ENCODE data around the gene ITPRIPL1.

ITPRIPL1 gene

DNA sequence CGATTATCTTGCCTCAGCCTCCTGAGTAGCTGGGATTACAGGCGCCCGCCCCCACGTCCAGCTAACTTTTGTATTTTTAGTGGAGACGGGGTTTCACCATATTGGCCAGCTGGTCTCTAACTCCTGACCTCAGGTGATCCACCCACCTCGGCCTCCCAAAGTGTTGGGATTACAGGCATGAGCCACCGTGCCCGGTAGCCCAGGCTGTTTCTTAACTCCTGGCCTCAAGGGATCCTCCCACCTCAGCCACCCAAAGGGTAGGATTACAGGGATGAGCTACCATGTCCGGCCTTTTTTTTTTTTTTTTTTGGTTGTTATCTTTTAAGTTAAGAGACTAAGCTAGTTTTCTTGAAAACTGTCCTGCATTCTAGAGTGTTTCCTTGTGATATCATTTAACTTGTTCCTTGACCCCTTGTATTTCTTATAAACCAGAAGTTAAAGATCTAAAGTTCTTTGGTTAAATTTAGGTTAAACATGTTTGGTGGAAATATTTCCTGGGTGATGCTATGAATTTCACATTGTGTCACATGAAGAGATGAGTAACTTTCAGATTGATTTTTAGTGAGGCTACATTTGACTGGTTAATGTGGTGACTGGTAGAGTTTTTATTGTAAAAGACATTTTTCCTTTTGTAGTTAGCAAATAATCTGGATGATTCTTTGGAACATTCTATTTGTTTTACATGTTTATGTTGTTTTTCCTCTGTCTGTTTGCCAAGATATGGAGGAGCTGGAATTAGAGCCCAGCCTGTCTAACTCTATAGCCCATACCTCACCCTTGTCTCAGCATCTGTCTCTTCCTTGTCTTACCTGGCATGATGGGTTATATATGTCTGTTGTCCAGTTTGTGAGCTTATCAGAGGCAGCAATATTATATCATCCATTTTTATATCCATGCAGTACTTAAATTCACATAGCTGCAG is 15.6 kb downstream of the ITPRIPL1 start:
- Histone ChIP-seq H3K27ac (ENCODE audit: low read depth, low read length, poor library complexity, severe bottlenecking) (no peak overlapping the region), H3K4me3 (ENCODE audit: low read depth, low read length, poor library complexity, severe bottlenecking) (no peak overlapping the region), H3K27me3 (ENCODE audit: insufficient read depth, low read length) (no peaks in the 10 kb centered on the region), H3K4me1 (ENCODE audit: insufficient read depth, low read length, severe bottlenecking) (peaks cover 34% of the 10 kb centered on the region), H4K20me1 (ENCODE audit: insufficient read depth, low read length) (no peaks in the 10 kb centered on the region), H3K9me3 (ENCODE audit: low read length) (no peaks in the 10 kb centered on the region), H3K9ac (ENCODE audit: low read length) (no peak overlapping the region), H3K79me2 (ENCODE audit: insufficient read depth, low read length) (peaks cover 50% of the 10 kb centered on the region), H3K4me2 (ENCODE audit: low read length) (no peak overlapping the region), H3F3A (ENCODE audit: insufficient read depth, low read length) (no peaks in the 10 kb centered on the region), H3K9me2 (ENCODE audit: low read depth, low read length) (no peaks in the 10 kb centered on the region), H3K36me3 (ENCODE audit: insufficient read depth, low read length) (peaks cover 59% of the 10 kb centered on the region), H2AFZ (ENCODE audit: low read length) (no peak overlapping the region)
- no peak for TF ChIP-seq EZH2 (IDR thresholded peaks at IDR 0.05; ENCODE audit: borderline replicate concordance, low read length)
- TF ChIP-seq, protein P1, sequence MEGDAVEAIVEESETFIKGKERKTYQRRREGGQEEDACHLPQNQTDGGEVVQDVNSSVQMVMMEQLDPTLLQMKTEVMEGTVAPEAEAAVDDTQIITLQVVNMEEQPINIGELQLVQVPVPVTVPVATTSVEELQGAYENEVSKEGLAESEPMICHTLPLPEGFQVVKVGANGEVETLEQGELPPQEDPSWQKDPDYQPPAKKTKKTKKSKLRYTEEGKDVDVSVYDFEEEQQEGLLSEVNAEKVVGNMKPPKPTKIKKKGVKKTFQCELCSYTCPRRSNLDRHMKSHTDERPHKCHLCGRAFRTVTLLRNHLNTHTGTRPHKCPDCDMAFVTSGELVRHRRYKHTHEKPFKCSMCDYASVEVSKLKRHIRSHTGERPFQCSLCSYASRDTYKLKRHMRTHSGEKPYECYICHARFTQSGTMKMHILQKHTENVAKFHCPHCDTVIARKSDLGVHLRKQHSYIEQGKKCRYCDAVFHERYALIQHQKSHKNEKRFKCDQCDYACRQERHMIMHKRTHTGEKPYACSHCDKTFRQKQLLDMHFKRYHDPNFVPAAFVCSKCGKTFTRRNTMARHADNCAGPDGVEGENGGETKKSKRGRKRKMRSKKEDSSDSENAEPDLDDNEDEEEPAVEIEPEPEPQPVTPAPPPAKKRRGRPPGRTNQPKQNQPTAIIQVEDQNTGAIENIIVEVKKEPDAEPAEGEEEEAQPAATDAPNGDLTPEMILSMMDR (IDR thresholded peaks at IDR 0.05; ENCODE audit: low read length), result no peak

DNA sequence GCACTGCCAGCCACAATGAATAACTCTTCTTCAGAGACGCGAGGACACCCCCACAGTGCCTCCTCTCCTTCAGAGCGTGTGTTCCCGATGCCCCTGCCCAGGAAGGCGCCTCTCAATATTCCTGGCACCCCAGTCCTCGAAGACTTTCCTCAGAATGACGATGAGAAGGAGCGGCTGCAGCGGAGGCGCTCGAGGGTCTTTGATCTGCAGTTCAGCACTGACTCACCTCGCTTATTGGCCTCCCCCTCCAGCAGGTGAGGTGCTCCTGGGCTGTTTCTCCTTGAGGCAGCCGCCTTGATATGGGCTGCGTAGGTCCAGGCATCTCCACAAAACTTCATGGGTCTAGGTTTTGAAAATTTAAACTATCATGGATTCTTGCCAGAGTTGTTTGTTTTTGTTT is 16.5 kb downstream of the ITPRIPL1 start:
- Histone ChIP-seq H3K36me3 (ENCODE audit: insufficient read depth, low read length) (peaks cover 67% of the 10 kb centered on the region), H3K9me3 (ENCODE audit: low read length) (no peaks in the 10 kb centered on the region), H3K4me1 (ENCODE audit: insufficient read depth, low read length, severe bottlenecking) (peaks cover 29% of the 10 kb centered on the region), H3K27me3 (ENCODE audit: insufficient read depth, low read length) (no peaks in the 10 kb centered on the region), H3K4me3 (ENCODE audit: low read depth, low read length, poor library complexity, severe bottlenecking) (no peak overlapping the region), H3K27ac (ENCODE audit: low read depth, low read length, poor library complexity, severe bottlenecking) (no peak overlapping the region), H3K79me2 (ENCODE audit: insufficient read depth, low read length) (peaks cover 43% of the 10 kb centered on the region), H3K9me2 (ENCODE audit: low read depth, low read length) (no peaks in the 10 kb centered on the region), H2AFZ (ENCODE audit: low read length) (no peak overlapping the region), H4K20me1 (ENCODE audit: insufficient read depth, low read length) (no peaks in the 10 kb centered on the region), H3K9ac (ENCODE audit: low read length) (no peak overlapping the region), H3K4me2 (ENCODE audit: low read length) (no peak overlapping the region), H3F3A (ENCODE audit: insufficient read depth, low read length) (no peaks in the 10 kb centered on the region)
- TF ChIP-seq EZH2 (IDR thresholded peaks at IDR 0.05; ENCODE audit: borderline replicate concordance, low read length), result no peak
- TF ChIP-seq, protein P1 (IDR thresholded peaks at IDR 0.05; ENCODE audit: low read length), result no peak

DNA sequence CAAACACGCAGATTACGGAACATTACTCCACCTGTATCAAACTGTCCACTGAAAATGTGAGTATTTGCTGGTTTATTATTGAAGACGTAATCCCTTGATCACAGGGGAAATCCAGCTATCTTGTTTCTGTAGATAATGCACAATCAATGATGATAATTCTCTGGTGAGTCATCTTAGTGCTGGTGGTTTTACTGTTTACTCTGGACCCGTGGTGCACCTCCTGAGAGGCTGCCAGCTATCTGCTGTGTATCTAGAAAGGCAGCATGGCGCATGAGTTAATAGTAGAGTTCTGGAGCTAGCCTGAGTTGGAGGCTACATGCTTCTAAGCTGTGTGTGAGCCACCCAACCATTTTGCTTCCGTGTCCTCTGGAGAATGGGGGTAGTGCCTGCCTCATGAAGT is 17.0 kb downstream of the ITPRIPL1 start:
- TF ChIP-seq, protein P1 (IDR thresholded peaks at IDR 0.05; ENCODE audit: low read length), result no peak
- no peak for TF ChIP-seq EZH2 (IDR thresholded peaks at IDR 0.05; ENCODE audit: borderline replicate concordance, low read length)
- H3K9me2 ChIP-seq (ENCODE audit: low read depth, low read length), result no peaks in the 10 kb centered on the region
- no peaks in the 10 kb centered on the region for H3K27me3 ChIP-seq (ENCODE audit: insufficient read depth, low read length)
- H3K4me3 ChIP-seq (ENCODE audit: low read depth, low read length, poor library complexity, severe bottlenecking), result no peak overlapping the region
- H3K4me2 ChIP-seq (ENCODE audit: low read length), result no peak overlapping the region
- no peak overlapping the region for H3K9ac ChIP-seq (ENCODE audit: low read length)
- peaks cover 25% of the 10 kb centered on the region for H3K4me1 ChIP-seq (ENCODE audit: insufficient read depth, low read length, severe bottlenecking)
- no peaks in the 10 kb centered on the region for H3F3A ChIP-seq (ENCODE audit: insufficient read depth, low read length)
- no peak overlapping the region for H2AFZ ChIP-seq (ENCODE audit: low read length)
- peaks cover 38% of the 10 kb centered on the region for H3K79me2 ChIP-seq (ENCODE audit: insufficient read depth, low read length)
- no peaks in the 10 kb centered on the region for H3K9me3 ChIP-seq (ENCODE audit: low read length)
- H4K20me1 ChIP-seq (ENCODE audit: insufficient read depth, low read length), result no peaks in the 10 kb centered on the region
- peaks cover 72% of the 10 kb centered on the region for H3K36me3 ChIP-seq (ENCODE audit: insufficient read depth, low read length)
- H3K27ac ChIP-seq (ENCODE audit: low read depth, low read length, poor library complexity, severe bottlenecking), result no peak overlapping the region
